Limb (tissue), 2 donors: ENCODE results near the gene COL4A4.

Source experiments
- DNase-seq, 2 donors: peaks; one replicate each; pipeline ENCODE4 v3.0.0-alpha.2; 2016; ENCODE audit errors: extremely low spot score in 2 of 2

Gene COL4A4

DNA sequence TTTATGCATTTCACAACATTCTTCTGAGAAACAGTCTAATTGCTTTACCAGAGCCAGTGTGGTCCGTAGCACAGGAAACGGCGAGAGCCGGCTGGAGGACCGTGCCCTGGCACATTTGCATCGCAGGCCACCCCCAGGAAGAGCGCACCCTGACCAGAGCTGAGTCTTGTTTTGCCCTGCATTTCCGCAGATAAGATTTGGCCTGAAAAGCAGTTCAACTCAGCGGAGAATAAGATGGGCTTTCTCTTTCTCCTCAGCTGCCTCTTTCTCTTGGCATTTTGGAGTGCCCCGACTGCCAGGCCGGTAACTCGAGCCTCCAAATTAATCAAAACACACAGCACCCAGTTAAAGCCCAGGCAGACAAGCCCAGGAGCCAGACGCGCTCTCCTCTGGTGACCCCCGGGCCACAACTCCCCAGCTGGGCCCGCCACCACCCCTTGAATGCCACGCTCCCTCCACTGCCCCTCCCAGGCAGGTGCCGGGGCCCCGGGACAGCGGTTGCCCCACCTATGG, 464 bp downstream of the COL4A4 start:
- no peak for DNase-seq

- no peak for DNase-seq
Observed at GRCh38 chr2:227161947-227162346, 2.1 kb downstream of the COL4A4 start.

DNA sequence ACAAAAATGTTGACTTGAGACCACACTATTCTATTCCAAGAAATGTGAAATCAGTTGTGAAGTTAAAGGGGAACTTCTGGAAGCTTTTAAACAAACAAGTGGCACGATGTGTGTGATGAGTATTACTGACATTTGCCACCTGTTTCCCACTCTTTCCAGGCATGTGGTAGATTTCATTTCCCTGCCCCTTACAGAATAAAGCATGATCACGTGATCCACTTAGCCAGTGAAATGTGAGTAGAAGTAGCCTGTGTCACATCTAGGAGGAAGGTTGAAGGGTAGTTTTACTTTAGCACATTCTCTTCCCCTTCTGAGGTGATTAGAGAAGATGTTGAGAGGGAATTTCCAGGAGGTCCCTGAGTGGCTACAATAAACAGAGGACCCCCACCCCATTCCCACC, 3.8 kb downstream of the COL4A4 start:
- no peak for DNase-seq

DNA sequence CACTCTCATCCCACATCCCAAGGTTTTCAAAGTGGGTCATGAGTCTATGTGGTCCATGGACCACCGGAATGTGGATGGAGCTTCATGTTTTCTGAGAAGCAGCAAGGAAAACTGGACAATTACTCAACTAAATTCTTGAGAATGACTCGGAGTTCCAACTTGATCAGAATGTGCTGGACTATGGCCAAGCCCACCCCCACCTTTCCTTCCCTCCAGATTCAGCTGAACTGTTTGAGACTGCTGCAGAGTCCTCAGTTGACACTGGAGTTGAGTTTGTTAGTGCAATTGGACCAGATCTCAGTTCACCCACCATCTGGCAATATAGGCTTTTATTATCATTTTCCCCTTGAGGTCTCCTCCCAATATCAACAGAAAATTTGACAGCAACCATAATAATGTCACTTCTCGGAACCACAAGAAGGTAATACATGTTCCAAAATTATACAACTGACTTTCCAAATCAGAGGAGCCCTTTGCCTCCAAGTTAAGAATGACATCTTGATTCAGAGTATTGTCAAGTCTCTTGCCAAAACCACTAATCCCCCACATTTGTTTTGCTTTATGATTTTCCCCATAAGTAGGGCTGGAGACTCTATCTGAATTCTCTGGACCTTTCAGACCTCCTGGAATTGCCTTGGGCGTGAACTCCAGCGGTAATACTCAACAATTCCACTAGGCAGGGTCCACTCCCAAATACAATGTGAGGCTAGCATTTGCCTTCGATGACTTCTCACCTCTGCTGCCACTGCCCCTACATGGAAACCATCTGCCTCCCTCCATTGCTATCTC, 8.8 kb downstream of the COL4A4 start:
- no peak for DNase-seq

DNA sequence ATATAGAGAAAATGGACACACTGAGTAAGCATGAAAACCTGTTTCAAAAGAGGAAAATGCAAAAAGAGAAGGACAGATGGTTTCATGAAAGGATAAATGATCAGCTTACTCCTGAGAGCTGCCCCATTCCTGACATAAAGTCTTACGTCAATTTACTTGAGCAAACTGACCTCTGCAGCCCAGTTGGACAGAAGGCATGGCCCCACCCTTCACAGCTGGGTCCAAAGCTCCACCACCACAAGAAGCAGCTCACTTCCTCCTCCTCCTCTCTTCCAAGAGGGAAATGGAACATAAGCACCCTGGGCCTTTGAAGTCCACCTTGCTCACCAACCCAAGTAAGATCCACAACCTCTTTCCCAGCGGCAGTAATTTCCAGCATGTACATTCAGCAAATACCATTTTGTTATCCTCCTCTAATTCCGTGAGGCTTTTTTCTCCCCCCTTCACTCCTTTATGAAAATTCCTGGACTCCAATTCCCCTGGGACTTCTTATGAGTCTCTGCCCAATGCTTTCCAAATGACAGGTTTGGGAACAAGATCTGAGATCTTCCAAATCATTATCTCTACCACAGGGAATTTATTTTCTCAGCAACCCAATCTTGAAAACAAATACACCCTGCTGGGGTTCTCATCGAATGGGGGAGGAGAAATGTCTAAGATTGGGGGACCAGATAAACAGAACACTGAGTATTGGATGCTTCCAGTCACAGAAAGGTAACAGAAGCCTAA, 10.1 kb downstream of the COL4A4 start:
- no peak for DNase-seq

GRCh38 chr2:227153307-227153706, 10.7 kb downstream of the COL4A4 start:
- DNase-seq, result no peak

- DNase-seq, result no peak
Observed at GRCh38 chr2:227152093-227152766, 11.8 kb downstream of the COL4A4 start.

DNA sequence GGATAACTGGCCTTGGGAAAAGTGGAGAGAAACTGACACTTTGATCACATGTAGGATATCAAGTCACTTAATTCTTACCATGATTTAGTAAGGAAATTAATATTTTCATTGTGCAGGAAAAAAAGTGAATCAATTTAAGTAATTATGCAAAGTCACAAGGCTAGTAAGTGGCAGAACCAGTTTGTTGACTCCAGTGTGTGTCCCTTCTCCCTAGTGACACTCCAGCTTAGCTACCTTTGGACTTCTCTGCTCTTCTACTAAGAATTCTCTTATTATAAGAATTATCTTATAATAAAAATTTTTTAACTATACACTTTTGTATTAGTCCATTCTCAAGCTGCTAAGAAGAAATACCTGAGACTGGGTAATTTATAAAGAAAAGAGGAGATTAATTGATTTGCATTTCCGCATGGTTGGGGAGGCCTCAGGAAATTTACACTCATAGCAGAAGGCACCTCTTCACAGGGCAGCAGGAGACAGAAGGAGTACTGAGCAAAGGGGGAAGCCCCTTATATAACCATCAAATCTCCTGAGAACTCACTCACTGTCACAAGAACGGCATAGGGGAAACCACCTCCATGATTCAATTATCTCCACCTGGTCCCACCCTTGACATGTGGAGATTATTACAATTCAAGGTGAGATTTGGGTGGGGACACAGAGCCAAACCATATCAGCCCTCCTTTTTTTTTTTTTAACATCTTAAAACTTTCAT, 13.6 kb downstream of the COL4A4 start:
- no peak for DNase-seq

GRCh38 chr2:227148106-227148505, 15.9 kb downstream of the COL4A4 start:
- no peak for DNase-seq

GRCh38 chr2:227147023-227147422, 17.0 kb downstream of the COL4A4 start:
- no peak for DNase-seq

GRCh38 chr2:227146456-227146855, 17.5 kb downstream of the COL4A4 start:
- no peak for DNase-seq

GRCh38 chr2:227143895-227144294, 20.1 kb downstream of the COL4A4 start:
- no peak for DNase-seq

DNA sequence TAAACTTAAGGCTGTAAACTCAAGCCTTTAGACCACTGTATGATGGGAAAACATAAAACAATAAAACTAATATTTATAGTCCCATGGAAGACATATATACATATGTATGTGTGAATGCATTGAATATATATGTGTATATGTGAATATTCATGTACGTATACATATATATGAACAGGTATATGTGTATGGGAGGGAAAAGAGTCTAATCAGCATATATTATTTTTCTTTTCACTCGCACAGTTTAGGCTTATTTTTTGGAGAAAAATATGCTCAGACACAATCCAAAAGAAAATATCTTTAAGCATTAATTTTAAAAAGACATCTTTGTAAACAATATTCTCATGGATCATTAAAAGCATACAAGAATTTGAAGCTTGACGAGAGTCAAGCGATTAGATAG, 22.7 kb downstream of the COL4A4 start:
- DNase-seq, result no peak

DNA sequence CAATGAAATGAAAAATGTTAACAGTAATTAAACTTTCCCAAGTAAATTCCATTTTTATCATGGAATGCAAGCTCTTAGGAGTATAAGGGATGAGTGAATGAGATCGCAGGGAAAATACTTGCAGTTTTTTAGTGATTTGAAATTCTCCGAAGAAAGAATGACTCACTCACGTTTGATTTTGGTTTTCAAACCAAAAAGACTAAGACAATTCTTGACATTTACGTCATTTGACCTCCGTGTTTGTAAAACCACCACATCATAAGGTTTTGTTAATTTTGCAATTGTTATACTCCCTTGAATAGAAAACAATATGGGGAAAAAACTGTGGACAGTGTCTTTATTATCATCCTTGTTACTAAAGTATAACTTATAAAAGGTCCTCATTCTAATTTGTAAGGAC, 29.4 kb downstream of the COL4A4 start:
- DNase-seq, result no peak

DNA sequence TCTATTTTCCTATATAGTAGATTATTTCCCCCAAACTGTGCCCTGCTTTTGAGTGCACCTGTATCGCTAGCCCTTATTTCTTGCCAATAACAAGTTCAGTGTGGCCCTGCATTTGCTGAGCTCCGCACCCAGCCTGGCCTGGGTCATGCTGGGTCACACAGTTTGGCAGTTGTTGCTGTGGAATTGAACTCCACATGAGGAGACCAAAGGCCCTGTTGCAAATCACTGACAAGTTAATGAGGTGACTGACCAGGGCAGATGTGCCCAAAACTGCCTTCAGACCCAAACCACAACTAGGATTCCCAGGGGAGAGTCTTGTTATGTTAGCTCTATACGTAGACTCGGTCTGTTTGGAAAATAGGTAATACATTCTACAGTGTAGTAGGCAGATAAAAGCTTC, 31.0 kb downstream of the COL4A4 start:
- DNase-seq, result no peak

GRCh38 chr2:227130636-227131035, 33.4 kb downstream of the COL4A4 start:
- DNase-seq, result no peak

GRCh38 chr2:227127201-227127600, 36.8 kb downstream of the COL4A4 start:
- DNase-seq, result no peak

DNA sequence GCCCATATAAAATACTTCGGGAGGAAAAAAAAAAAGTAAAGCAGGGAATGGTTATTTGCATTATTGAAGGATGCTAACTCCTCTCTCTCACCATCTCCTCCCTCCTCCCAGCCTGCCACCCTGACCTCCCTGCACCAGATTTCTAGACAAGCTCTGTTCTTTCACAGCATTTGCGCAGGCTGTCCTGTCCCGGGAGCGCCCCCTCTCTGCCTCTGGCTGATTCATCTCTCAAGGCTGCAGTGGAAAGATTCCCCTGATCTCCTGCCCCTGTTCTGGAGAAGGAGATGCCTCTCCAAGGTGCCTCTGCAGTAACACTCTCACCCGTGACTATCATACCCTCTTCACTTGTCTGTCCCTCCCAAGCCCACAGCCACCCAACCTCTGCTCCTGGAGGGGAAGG, 38.5 kb downstream of the COL4A4 start:
- DNase-seq, result no peak

- DNase-seq, result no peak
Observed at GRCh38 chr2:227124811-227125210, 39.2 kb downstream of the COL4A4 start.

GRCh38 chr2:227123697-227124096, 40.3 kb downstream of the COL4A4 start:
- no peak for DNase-seq

GRCh38 chr2:227118353-227118752, 45.7 kb downstream of the COL4A4 start:
- no peak for DNase-seq

DNA sequence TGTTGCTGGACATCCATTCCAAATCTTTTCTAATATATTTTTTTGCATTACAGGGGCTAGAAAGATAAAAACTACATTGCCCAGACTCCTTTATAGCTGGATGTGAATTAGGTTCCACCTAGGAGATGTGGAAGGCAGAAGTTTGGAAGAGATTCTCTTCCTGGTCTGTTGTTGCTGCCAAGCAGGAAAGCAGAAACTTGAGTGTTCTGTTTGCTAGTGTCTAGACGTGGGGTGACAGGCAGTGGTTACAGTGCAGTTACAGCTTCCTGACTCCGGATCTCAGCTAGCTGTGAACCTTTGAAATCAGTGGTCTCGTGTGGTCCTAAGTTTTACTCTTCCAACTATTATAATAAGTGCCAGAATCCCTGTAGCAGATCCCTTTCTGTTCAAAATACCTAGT, 46.2 kb downstream of the COL4A4 start:
- no peak for DNase-seq
